Fibroblast of villous mesenchyme (primary cell): ENCODE data around the gene SIGLEC1. TPM values are rescaled to one million over a fixed set of nuclear protein-coding genes. Genes with fewer than 3 reads are reported as not detected.

Experiments used
- DNase-seq: peaks from one replicate; pipeline ENCODE4 v3.0.0-alpha.2; 2010; ENCODE audit warnings: low read depth
- H3K4me3 ChIP-seq: 2 replicates; pipeline ENCODE4 v1.5.1; 2011; ENCODE audit warnings: low read depth, mild to moderate bottlenecking, low read length
- CTCF ChIP-seq: IDR thresholded peaks from 2 replicates; pipeline ENCODE4 v1.5.1; 2012; ENCODE audit warnings: low read depth, mild to moderate bottlenecking, low read length; ENCODE audit not compliant: insufficient read depth
- total RNA-seq: library from RNA; depleted of rRNA; stranded (reverse); fragments of >200 nt; gene quantifications from 2 replicates; pipeline ENCODE4 v1.2.3, GENCODE V29; 2012

Gene SIGLEC1
- total RNA-seq, 1 donor = not detected

DNA sequence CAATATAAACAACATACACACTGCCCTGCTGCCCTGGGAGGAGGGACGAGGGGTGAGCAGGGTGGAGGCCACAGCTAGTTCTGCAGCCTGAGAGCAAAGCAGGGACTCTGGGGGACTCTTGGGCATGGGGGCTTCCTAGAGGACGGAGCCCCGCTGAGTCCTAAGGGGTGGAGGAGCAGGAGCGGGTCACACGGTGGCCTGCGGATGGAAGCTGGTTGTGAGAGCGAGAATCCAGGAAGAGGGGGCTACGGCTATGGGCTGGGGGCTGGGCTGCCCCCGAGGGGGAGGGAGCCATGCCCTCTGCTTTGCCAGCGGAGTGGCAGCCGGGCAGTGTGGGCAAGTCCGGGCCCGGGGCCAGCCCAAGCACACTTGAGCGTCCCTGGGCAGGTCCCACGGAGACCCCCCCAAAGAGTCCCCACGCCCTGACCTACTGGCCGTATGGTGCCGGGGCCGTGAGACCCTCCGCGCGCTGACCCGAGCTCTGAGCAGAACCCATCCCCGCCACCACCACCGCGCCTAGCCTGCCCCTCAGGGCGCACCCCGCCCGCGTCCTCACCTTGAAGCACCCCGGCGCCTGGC, 31.0 kb downstream of the SIGLEC1 start:
- no peak for DNase-seq
- no peak for TF ChIP-seq CTCF
- peak overlapping the region; percentile 79 for H3K4me3 ChIP-seq

DNA sequence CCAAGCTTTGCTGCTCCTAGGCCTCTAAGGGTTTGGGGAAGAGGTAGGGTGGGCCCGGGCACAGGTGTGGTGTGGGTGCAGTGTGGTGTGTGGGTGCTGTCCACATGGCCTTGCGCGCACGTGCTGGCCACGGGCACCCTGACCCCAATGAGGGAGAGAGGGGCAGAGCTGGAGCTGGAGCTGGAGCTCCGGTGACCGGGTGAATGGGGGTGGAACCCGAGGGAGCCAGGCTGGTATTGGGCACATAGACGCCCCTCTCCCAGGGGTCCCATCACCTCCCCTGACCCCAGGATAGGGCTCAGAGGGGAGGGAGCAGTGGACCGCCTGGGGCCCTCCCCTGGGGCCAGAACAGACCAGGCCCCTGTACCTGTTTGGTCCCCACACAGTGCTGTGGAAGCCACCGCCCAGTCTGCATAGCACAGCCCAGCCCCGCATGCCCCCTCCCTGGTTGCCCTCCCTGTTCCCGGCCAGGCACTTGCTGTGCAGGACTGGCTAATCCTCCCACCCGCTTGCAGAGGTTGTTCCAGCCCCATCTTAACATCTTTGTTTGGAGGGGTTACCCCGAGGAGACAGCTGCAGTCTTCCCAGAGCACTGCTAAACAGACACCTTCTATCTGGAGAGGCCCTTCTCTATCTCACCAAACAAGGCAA, 31.6 kb downstream of the SIGLEC1 start:
- TF ChIP-seq CTCF = no peak
- DNase-seq = peak; percentile 54
- H3K4me3 ChIP-seq = peak overlapping the region; percentile 79

DNA sequence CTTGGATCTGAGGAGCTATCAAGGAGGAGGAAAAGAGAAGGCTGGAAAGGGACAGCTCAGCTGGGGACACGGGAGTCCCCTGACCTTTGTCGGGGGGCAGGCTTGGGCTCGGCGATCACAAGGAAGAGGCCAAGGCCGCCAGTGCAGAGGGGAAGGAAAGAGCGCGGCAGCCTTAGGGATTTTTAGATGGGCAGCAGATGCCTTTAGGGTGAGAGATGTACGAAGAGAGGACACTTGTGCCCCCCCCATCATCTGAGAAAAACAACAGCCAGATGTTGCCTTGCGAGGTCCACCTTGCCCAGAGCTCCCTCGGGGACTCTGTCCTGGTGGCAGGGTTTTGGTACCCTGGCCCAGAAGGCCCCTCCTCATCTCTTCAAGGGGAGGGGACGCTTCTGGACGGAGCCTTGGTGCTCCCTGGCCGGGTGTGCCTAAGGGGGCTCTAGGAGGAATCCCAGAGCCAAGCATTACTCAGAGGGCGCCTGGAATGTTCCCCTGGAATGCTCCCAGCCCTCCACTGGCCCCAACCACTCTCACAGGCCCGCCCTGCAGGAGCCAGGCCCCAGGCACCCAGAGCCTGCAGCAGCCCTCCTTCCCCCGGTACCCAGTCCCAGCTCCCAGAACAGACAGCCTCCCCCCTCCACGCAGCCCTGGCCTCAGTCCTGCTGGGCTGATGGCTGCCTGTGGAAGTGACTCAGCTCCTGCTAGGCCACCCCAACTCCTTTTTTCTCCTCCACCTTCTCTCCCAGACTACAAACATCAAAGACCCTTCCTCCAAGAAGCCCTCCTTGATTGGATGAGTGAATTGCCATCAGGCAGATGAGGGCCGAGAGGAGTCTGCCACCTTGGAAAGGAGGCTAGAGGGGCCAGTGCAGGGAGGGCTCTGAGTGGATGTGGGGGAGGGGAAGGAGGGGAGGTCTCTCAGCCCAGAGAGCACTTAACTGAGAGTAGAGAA, 32.4 kb downstream of the SIGLEC1 start:
- no peak for TF ChIP-seq CTCF
- peak; percentile 86 for DNase-seq
- H3K4me3 ChIP-seq = peak overlapping the region; percentile 79

GRCh38 chr20:3678856-3679720, 33.3 kb downstream of the SIGLEC1 start:
- H3K4me3 ChIP-seq = peak overlapping the region; percentile 79
- TF ChIP-seq CTCF = no peak
- DNase-seq = peak; percentile 20

- H3K4me3 ChIP-seq = no peak overlapping the region
- TF ChIP-seq CTCF = no peak
- DNase-seq = no peak
Measured at GRCh38 chr20:3678198-3678597, 34.2 kb downstream of the SIGLEC1 start.

- no peak overlapping the region for H3K4me3 ChIP-seq
- TF ChIP-seq CTCF = no peak
- DNase-seq = peak; percentile 33
Measured at GRCh38 chr20:3677733-3678132, 34.7 kb downstream of the SIGLEC1 start.
